Neutrophil (primary cell): ENCODE results near the gene SELENOO.

ENCODE experiments used
- H3K27ac ChIP-seq: fragments of 200-600 bp; sonication (generic); 2 replicates; pipeline ENCODE4 v1.5.1; 2016; ENCODE audit warnings: mild to moderate bottlenecking, moderate library complexity
- H3K27me3 ChIP-seq: fragments of 200-600 bp; sonication (generic); 2 replicates; pipeline ENCODE4 v1.6.0; 2016; ENCODE audit warnings: mild to moderate bottlenecking
- H3K36me3 ChIP-seq: fragments of 200-600 bp; sonication (generic); 2 replicates; pipeline ENCODE4 v1.5.1; 2017
- H3K4me1 ChIP-seq, 2 experiments: fragments of 200-600 bp in 1 of 2; sonication (generic) in 1 of 2; 1 replicate in 1 of 2; 2 replicates in 1 of 2; pipeline versions ENCODE4 v1.5.1 to v1.6.1; 2013 to 2016; ENCODE audit warnings: low read depth in 1 of 2, low read length in 1 of 2, mild to moderate bottlenecking in 1 of 2, moderate library complexity in 1 of 2; ENCODE audit not compliant: control insufficient read depth in 1 of 2, insufficient read depth in 1 of 2
- H3K4me3 ChIP-seq, 2 experiments: fragments of 200-600 bp in 1 of 2; sonication (generic) in 1 of 2; 1 replicate in 1 of 2; 2 replicates in 1 of 2; pipeline ENCODE4 v1.5.1; 2013 to 2016; ENCODE audit warnings: low read depth in 1 of 2, low read length in 1 of 2, mild to moderate bottlenecking in 1 of 2, moderate library complexity in 1 of 2
- H3K9me3 ChIP-seq: fragments of 200-600 bp; sonication (generic); 2 replicates; pipeline ENCODE4 v1.5.1; 2016
- CTCF ChIP-seq: fragments of 200-600 bp; sonication (generic); IDR thresholded peaks from 2 replicates; pipeline ENCODE4 v1.5.1; 2016; ENCODE audit warnings: antibody characterized with exemption

Gene SELENOO

GRCh38 chr22:50183141-50183971 is 17.5 kb upstream of the SELENOO start:
- H3K4me3 ChIP-seq: peak overlapping the region in 1 of 2 experiments; percentile 90
- TF ChIP-seq CTCF: no peak
- H3K27me3 ChIP-seq: peaks cover 18% of the 10 kb centered on the region
- peaks cover 31% of the 10 kb centered on the region for H3K36me3 ChIP-seq
- peak overlapping the region; percentile 99 for H3K27ac ChIP-seq
- H3K9me3 ChIP-seq: no peaks in the 10 kb centered on the region
- H3K4me1 ChIP-seq: peaks cover 45 to 47% of the 10 kb centered on the region in 2 experiments

- H3K27me3 ChIP-seq: peaks cover 9% of the 10 kb centered on the region
- H3K27ac ChIP-seq: peak overlapping the region; percentile 99
- H3K4me3 ChIP-seq: peak overlapping the region; percentile 90
- H3K4me1 ChIP-seq: peaks cover 54 to 56% of the 10 kb centered on the region in 2 experiments
- TF ChIP-seq CTCF: no peak
- peaks cover 26% of the 10 kb centered on the region for H3K36me3 ChIP-seq
- H3K9me3 ChIP-seq: no peaks in the 10 kb centered on the region
Measured at GRCh38 chr22:50184004-50184901, 16.6 kb upstream of the SELENOO start.

GRCh38 chr22:50184902-50185374 is 15.9 kb upstream of the SELENOO start:
- no peak for TF ChIP-seq CTCF
- H3K27ac ChIP-seq: peak overlapping the region; percentile 99
- H3K36me3 ChIP-seq: peaks cover 19% of the 10 kb centered on the region
- H3K27me3 ChIP-seq: peaks cover 2% of the 10 kb centered on the region
- peaks cover 61 to 63% of the 10 kb centered on the region in 2 experiments for H3K4me1 ChIP-seq
- H3K4me3 ChIP-seq: peak overlapping the region; percentile 90
- H3K9me3 ChIP-seq: no peaks in the 10 kb centered on the region

GRCh38 chr22:50185375-50186087 is 15.3 kb upstream of the SELENOO start, which contains the start of gene TRABD:
TSS of gene TRABD (plus strand) at chr22:50185913. CDS start at chr22:50193061, 7,148 bp downstream.
- Histone ChIP-seq H3K27me3 (no peaks in the 10 kb centered on the region), H3K4me3 (peak within 1 kb of the TSS; percentile 90), H3K36me3 (peaks cover 13% of the 10 kb centered on the region), H3K27ac (peak within 1 kb of the TSS; percentile 99), H3K9me3 (no peaks in the 10 kb centered on the region), H3K4me1 (peaks cover 67 to 69% of the 10 kb centered on the region in 2 experiments)
- no peak for TF ChIP-seq CTCF

- TF ChIP-seq CTCF: no peak
- H3K36me3 ChIP-seq: peaks cover 6% of the 10 kb centered on the region
- H3K4me3 ChIP-seq: peak overlapping the region; percentile 67 to 69
- peaks cover 73 to 75% of the 10 kb centered on the region in 2 experiments for H3K4me1 ChIP-seq
- peak overlapping the region; percentile 99 for H3K27ac ChIP-seq
- no peaks in the 10 kb centered on the region for H3K27me3 ChIP-seq
- H3K9me3 ChIP-seq: no peaks in the 10 kb centered on the region
Measured at GRCh38 chr22:50186181-50186714, 14.6 kb upstream of the SELENOO start.
